SK-N-SH treated with all-trans-retinoic acid at 6 μM for 48 hours (cell line): ENCODE results near the gene NUMBL.
"Not testable (repeated sequence)": the region's sequence is repeated elsewhere in the genome, so short reads cannot be mapped to it uniquely, and the experiment has no call there.

Source experiments
- ATAC-seq: fragments of 200-7000 bp; cut with Tn5 transposase; 3 replicates; pipeline ENCODE4 v1.9.1; 2020; ENCODE audit warnings: mild to moderate bottlenecking, moderate library complexity
- CSDC2 ChIP-seq: fragments of 250-450 bp; sonication (Bioruptor Pico); IDR thresholded peaks from 2 replicates; pipeline ENCODE4 v1.5.0; 2020; ENCODE audit warnings: mild to moderate bottlenecking, moderate library complexity
- ESRRG ChIP-seq: fragments of 250-450 bp; sonication (Bioruptor Pico); IDR thresholded peaks from 2 replicates; pipeline ENCODE4 v1.6.1; 2021; ENCODE audit warnings: mild to moderate bottlenecking
- ISL1 ChIP-seq: fragments of 250-450 bp; sonication (Bioruptor Pico); IDR thresholded peaks from 2 replicates; pipeline ENCODE4 v2.1.2; 2022; ENCODE audit warnings: mild to moderate bottlenecking, moderate library complexity
- PPARA ChIP-seq: fragments of 250-450 bp; sonication (Bioruptor Pico); IDR thresholded peaks from 2 replicates; pipeline ENCODE4 v1.5.0; 2020; ENCODE audit warnings: mild to moderate bottlenecking, borderline replicate concordance
- RARB ChIP-seq: fragments of 250-450 bp; sonication (Bioruptor Pico); IDR thresholded peaks from 2 replicates; pipeline ENCODE4 v1.8.0; 2021; ENCODE audit warnings: mild to moderate bottlenecking, moderate library complexity
- SNAI2 ChIP-seq: fragments of 250-450 bp; sonication (Bioruptor Pico); IDR thresholded peaks from 2 replicates; pipeline ENCODE4 v1.5.0; 2020; ENCODE audit warnings: mild to moderate bottlenecking, moderate library complexity
- TCF4 ChIP-seq: fragments of 250-450 bp; sonication (Bioruptor Pico); IDR thresholded peaks from 2 replicates; pipeline ENCODE4 v1.8.0; 2021; ENCODE audit warnings: mild to moderate bottlenecking, moderate library complexity, borderline replicate concordance
- TOX ChIP-seq: fragments of 250-450 bp; sonication (Bioruptor Pico); IDR thresholded peaks from 2 replicates; pipeline ENCODE4 v1.8.0; 2021; ENCODE audit warnings: mild to moderate bottlenecking, moderate library complexity, borderline replicate concordance
- ZC3H10 ChIP-seq: fragments of 250-450 bp; sonication (Bioruptor Pico); IDR thresholded peaks from 2 replicates; pipeline ENCODE4 v1.5.1; 2021; ENCODE audit warnings: mild to moderate bottlenecking, moderate library complexity
- ZFP30 ChIP-seq: fragments of 450-650 bp; formaldehyde crosslinking; IDR thresholded peaks from 2 replicates; pipeline ENCODE4 v1.5.0; 2022; ENCODE audit warnings: mild to moderate bottlenecking, moderate library complexity
- ZNF565 ChIP-seq: fragments of 450-650 bp; formaldehyde crosslinking; conservative IDR thresholded peaks from 2 replicates; pipeline ENCODE4 v1.5.0; 2020; ENCODE audit warnings: low read depth, mild to moderate bottlenecking, moderate library complexity
- ZNF70 ChIP-seq: fragments of 450-650 bp; formaldehyde crosslinking; IDR thresholded peaks from 2 replicates; pipeline ENCODE4 v1.5.0; 2020; ENCODE audit warnings: mild to moderate bottlenecking, moderate library complexity
- ZNF8 ChIP-seq: fragments of 450-650 bp; formaldehyde crosslinking; IDR thresholded peaks from 2 replicates; pipeline ENCODE4 v1.5.0; 2020; ENCODE audit warnings: mild to moderate bottlenecking, moderate library complexity
- TF ChIP-seq, protein P1 (sequence below): fragments of 250-450 bp; sonication (Bioruptor Pico); IDR thresholded peaks from 2 replicates; pipeline ENCODE4 v1.5.0; 2020; ENCODE audit warnings: mild to moderate bottlenecking, moderate library complexity
- TF ChIP-seq, protein P2 (sequence below): fragments of 250-450 bp; sonication (Bioruptor Pico); IDR thresholded peaks from 2 replicates; pipeline ENCODE4 v1.8.0; 2021; ENCODE audit warnings: low read depth, mild to moderate bottlenecking, moderate library complexity, borderline replicate concordance
- TF ChIP-seq, protein P3 (sequence below): fragments of 250-450 bp; sonication (Bioruptor Pico); IDR thresholded peaks from 2 replicates; pipeline ENCODE4 v1.5.1; 2020; ENCODE audit warnings: low read depth, mild to moderate bottlenecking, moderate library complexity

The NUMBL gene

GRCh38 chr19:40659116-40659515 is 31.3 kb downstream of the NUMBL start:
- TF ChIP-seq CSDC2 = no peak
- no peak for TF ChIP-seq ZNF565 (CRISPR knock-in tag)
- TF ChIP-seq, protein P1, sequence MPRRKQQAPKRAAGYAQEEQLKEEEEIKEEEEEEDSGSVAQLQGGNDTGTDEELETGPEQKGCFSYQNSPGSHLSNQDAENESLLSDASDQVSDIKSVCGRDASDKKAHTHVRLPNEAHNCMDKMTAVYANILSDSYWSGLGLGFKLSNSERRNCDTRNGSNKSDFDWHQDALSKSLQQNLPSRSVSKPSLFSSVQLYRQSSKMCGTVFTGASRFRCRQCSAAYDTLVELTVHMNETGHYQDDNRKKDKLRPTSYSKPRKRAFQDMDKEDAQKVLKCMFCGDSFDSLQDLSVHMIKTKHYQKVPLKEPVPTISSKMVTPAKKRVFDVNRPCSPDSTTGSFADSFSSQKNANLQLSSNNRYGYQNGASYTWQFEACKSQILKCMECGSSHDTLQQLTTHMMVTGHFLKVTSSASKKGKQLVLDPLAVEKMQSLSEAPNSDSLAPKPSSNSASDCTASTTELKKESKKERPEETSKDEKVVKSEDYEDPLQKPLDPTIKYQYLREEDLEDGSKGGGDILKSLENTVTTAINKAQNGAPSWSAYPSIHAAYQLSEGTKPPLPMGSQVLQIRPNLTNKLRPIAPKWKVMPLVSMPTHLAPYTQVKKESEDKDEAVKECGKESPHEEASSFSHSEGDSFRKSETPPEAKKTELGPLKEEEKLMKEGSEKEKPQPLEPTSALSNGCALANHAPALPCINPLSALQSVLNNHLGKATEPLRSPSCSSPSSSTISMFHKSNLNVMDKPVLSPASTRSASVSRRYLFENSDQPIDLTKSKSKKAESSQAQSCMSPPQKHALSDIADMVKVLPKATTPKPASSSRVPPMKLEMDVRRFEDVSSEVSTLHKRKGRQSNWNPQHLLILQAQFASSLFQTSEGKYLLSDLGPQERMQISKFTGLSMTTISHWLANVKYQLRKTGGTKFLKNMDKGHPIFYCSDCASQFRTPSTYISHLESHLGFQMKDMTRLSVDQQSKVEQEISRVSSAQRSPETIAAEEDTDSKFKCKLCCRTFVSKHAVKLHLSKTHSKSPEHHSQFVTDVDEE (CRISPR knock-in tag) = no peak
- no peak for TF ChIP-seq TOX (CRISPR knock-in tag)
- no peak for TF ChIP-seq SNAI2 (CRISPR knock-in tag)
- TF ChIP-seq ESRRG (CRISPR knock-in tag) = no peak
- no peak for TF ChIP-seq ZNF70
- no peak for TF ChIP-seq PPARA (CRISPR knock-in tag)
- TF ChIP-seq, protein P2, sequence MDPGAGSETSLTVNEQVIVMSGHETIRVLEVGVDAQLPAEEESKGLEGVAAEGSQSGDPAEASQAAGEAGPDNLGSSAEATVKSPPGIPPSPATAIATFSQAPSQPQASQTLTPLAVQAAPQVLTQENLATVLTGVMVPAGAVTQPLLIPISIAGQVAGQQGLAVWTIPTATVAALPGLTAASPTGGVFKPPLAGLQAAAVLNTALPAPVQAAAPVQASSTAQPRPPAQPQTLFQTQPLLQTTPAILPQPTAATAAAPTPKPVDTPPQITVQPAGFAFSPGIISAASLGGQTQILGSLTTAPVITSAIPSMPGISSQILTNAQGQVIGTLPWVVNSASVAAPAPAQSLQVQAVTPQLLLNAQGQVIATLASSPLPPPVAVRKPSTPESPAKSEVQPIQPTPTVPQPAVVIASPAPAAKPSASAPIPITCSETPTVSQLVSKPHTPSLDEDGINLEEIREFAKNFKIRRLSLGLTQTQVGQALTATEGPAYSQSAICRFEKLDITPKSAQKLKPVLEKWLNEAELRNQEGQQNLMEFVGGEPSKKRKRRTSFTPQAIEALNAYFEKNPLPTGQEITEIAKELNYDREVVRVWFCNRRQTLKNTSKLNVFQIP (CRISPR knock-in tag) = no peak
- no peak for TF ChIP-seq ZFP30 (CRISPR knock-in tag)
- no peak for TF ChIP-seq TCF4 (CRISPR knock-in tag)
- no peak for TF ChIP-seq ISL1
- no peak for TF ChIP-seq RARB
- TF ChIP-seq, protein P3, sequence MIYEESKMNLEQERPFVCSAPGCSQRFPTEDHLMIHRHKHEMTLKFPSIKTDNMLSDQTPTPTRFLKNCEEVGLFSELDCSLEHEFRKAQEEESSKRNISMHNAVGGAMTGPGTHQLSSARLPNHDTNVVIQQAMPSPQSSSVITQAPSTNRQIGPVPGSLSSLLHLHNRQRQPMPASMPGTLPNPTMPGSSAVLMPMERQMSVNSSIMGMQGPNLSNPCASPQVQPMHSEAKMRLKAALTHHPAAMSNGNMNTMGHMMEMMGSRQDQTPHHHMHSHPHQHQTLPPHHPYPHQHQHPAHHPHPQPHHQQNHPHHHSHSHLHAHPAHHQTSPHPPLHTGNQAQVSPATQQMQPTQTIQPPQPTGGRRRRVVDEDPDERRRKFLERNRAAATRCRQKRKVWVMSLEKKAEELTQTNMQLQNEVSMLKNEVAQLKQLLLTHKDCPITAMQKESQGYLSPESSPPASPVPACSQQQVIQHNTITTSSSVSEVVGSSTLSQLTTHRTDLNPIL = no peak
- no peak for TF ChIP-seq ZNF8 (CRISPR knock-in tag)
- no peak for TF ChIP-seq ZC3H10 (CRISPR knock-in tag)
- ATAC-seq = no peak

DNA sequence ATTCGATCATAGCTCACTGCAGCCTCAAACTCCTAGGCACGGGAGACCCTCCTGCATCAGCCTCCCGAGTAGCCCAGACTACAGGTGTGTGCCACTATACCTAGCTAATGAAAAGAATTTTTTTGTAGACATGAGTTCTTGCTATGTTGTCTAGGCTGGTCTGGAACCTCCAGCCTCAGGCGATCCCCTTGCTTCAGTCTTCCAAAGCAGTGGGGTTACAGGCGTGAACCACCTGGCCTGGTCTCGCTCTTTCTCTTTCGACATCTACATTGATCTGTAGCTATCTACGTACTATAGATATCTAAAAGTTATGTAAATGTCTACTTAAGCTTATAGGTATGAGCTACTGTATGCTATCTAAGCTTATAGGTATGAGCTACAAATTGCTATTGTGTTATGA is 32.4 kb downstream of the NUMBL start:
- TF ChIP-seq, protein P3 = no peak
- no peak for ATAC-seq

- not testable (repeated sequence) for ATAC-seq
Measured at GRCh38 chr19:40655684-40656083, 34.8 kb downstream of the NUMBL start.

DNA sequence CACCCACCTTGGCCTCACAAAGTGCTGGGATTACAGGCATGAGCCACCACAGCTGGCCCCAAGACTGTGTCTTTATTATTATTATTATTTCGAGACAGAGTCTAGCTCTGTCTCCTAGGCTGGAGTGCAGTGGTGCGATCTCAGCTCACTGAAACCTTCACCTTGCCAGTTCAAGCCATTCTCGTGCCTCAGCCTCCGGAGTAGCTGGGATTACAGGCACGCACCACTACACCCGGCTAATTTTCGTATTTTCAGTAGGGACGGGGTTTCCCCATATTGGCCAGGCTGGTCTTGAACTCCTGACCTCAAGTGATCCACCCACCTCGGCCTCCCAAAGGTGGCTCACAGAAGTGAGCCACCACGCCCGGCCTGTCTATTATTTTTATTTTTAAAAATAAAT is 38.1 kb downstream of the NUMBL start:
- ATAC-seq = not testable (repeated sequence)

- no peak for TF ChIP-seq ZNF565 (CRISPR knock-in tag)
- ATAC-seq = no peak
Measured at GRCh38 chr19:40650749-40651305, 39.6 kb downstream of the NUMBL start.

DNA sequence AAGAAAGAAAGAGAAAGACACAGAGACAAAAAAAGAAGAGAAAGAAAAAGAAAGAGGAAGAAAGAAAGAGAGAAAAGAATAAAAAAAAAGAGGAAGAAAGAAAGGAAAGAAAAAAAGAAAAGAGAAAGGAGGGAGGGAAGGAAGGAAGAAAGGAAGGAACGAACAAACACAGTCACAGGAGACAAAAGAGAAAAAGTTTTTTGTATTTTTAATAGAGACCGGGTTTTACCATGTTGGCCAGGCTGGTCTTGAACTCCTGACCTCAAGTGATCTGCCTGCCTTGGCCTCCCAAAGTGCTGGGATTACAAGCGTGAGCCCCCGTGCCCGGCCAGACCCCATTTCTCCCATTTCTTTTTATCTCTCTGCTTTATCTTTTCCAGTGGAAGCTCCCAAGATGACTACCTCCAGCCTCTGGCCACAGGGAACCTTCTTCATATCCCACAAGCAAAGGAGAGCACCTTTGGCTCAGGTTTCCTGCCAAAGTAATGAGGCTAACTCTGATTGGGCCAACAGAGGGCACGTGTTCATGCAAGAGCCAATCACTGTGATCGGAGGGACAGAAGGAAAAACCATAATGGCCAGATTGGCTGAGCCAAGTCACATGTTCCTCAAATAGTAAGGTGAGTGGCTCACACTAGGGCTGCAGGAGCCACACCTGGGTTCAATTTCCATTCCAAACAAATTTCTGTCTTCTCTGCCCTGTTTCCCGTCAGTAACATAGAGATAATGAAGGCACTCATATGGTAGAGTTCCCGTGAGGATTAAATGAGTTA is 40.4 kb downstream of the NUMBL start:
- not testable (repeated sequence) for ATAC-seq
